NOMO-1 treated with dmso at 0.1 percent for 144 hours (cell line): ENCODE data around the gene WRAP73.

Experiments
- DNase-seq: peaks from one replicate; lab custom pipeline; 2025; ENCODE audit not compliant: unreplicated experiment; lab: John Stamatoyannopoulos, UW

Gene WRAP73

GRCh38 chr1:3669421-3669821 lies 19.5 kb upstream of the WRAP73 start:
- DNase-seq: no peak

DNA sequence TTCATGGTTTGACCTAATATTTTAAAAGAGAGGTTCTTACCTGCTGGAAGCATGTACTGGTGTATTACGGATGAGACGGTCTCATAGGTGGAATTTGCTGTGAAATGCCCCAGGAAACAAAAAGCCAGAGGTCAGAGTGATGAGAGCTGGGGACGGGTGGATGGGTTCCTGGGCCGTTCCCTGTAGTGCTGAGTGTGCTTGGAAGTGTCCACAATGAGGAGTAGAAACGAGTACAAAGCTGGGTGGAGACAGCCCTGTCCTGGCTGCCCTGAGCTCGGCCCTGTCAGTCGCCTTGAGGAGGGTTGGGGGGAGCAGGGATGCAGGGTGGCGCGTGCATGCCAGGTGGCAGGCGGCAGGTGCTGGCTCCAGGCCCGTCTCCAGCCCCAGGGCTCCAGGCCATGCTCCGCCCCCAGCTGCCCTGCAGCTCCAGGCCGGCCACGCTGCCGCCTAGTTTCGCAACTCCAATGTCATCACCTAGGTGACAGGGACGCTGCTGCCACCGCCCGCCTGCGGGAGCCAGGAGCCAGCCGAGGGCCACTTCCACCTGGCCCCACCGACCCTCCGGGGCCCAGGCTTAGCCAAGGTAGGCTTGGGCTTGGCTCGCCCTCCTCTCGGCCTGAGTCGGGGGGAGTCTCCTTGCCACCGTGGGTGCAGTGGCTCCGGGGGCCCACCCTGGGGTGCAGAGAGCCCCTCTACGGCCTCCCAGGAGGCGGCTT lies 18.8 kb upstream of the WRAP73 start:
- peak; percentile 79 for DNase-seq

DNA sequence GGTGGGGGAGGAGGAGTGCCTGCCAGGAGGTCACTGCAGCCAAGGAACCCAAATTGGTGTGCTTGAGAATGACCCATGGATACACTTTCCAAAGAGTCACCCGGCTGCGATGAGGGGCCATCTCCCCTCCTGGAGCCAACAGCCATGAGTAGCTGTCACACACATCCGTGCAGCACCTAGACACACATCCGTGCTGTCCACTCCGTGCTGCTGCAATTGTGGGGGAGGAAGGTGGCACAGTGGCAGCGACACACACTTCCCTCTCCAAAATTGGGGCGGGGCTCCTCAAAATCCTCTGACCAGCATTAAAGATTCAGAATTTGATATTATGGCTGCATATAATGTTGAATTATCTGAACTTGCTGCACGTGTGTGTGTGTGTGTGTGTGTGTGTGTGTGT lies 18.2 kb upstream of the WRAP73 start:
- no peak for DNase-seq

DNA sequence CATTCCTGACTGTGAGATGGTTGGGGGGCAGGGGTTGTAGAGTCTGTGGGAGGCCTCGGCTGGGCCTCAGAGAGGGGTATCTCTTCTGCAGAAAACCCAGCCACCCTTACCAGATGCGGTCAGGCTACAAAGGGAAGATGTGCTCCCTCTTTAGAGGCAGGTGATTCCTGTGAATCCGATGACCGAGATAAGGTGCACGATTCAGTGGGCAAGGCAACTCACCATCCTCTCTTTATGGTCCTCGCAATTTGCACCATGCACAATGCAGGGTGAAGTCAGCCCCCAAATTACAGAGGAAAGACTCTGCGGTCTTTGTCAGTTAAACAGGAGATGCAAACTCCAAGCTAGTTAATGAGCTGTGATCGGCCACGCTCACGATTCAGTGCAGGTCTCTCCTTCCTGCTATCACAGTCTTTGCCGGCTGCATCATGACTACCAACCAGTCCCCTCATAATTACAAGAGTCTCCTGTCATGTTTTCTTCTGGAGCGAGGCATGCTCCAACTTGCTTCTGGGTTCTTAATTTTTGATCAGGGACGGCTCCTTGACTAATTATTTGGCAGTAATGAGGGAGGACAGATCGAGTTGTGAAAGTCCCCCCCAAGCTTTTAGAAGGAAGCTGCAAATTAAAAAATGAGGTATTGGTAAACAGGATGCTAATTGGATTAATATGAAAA lies 14.9 kb upstream of the WRAP73 start:
- DNase-seq: no peak

DNA sequence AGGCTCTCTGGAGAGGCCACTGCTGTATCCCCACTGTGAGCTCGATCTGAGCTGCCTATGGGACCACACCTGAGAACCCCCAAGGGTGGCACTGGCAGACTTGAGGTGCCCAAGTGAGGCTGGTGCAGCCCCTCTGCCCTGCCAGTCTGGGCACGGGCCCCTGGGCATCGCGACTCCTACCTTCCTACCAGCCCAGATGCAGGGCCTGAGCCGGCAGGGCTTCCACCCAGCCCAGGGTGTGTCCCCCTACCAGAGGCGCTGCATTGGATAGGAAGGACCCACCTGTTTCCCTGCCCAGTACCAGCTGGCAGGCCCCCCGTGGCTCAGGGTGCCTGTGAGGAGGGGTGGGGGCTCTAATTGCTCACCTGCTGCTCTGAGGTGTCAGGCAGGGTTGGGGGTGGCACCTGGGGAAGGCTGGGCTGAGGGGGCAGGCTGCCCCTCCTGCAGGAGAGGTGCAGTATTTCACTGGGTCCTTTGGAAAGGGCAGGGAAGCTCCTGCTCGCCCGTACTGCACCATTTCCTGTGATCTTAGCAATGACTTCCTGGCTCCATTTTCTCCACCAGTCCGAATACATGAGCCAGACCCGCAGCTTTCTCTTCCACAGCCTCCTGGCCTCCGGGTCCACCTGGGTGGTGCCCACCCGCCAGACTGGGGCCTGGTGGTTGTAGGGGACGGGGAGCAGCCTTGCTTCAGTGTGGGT lies 14.2 kb upstream of the WRAP73 start:
- no peak for DNase-seq

DNA sequence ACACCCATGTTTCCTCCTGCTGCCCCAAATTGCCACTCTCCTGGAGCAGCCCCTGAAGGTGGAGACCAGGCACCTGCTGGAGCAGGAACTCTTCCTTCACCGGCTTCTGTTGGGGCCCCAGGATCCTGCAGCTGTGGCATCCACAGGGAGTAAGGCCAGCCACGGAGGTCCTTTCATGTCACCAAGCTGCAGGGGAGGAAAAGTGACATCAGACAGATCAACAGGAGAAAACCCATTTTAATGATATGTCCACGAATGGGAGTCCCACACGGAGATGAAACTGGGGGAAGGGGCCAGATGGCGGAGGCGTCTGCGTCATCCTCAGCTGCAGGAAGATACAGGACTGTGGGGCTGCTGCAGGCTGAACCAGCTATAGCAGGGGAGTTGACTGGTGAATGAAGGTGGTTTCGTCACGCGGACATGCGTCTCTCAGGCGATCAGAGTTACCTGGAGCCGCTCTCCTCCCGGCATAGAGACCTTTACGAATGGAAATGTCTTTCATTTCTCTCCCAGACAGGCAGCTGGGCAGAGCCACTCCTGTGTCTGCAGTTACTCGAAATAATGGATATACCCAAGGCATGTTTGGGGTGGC lies 12.3 kb upstream of the WRAP73 start:
- no peak for DNase-seq

DNA sequence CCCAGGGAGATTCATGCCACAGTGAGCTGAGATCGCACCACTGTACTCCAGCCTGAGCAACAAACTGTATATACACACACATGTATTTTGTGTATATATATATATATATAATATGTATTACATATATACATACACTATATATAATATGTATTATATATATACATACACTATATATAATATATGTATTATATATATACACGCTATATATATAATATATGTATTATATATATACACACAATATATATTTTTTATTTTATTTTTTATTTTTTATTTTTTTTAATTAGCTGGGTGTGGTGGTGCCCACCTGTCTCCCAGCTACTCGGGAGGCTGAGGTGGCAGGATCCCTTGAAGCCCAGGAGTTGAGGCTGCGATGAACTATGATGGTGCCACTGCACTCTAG lies 11.7 kb upstream of the WRAP73 start:
- DNase-seq: no peak

- no peak for DNase-seq
Observed at GRCh38 chr1:3660704-3661103, 10.8 kb upstream of the WRAP73 start.

- no peak for DNase-seq
Observed at GRCh38 chr1:3659093-3659492, 9.2 kb upstream of the WRAP73 start.

DNA sequence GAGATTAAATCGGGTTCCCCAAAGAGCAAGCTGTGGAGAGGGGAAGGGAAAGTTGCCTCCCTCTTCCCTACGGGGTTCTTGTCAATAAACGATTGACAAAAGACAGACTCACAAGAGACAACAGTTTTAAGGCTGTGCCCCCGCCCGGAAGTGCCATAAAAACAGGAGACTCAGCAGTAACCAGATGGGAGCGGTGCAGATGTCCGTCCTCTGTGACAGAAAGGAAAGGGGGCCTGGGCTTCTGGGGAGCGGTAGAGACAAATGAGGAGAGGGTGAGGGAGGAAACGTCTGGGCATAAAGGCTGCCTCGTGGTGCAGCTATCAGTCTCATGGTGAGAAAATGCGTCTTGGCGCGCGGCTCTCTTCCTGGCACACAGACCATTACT lies 8.3 kb upstream of the WRAP73 start:
- DNase-seq: no peak

DNA sequence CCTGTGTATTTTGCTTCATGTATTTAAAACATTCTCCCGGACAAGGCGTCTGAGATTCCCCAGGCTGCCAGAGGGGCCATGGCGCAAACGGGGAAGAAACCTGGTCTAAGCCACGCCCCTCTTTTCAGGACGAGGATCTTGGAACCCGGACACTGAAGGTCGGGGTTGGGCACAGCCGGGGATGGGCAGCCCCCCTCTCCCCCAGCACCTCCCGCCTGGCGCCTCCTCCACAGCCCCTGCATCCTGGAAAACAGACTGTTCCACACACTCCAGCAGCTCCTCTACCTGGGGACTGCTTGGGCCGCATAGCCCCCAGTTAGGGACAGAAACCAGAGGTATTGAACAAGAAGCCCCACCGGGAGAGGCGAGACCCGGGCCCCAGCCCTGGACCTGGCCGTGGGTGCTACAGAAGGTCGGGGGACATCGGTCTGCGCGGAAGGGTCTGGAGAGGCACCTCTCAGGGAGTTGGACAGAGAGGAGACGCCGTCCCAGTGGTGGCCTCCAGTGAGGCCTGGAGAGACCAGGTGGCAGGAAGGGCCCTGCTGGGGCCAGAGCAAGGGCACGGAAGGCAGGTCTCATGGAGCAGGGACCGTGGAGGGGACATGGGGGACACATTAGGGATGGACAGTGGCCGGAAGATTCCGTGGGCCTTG lies 7.8 kb upstream of the WRAP73 start:
- DNase-seq: no peak

DNA sequence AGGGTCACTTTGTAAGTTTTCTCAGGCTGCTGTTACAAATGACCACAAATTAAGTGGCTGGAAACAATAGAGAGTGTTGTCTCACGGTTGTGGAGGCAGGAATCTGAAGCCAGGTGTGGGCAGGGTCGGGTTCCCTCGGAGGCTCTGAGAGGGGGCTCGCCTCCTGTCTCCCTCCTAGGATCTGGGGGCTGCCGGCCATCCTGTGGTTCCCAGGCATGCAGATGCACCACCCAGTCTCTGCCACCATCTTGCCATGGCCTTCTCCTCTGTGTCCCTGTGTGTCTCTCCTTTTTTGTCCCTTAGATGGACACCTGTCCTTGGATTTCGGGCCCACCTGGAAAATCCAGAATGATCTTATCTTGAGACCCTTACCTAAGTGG lies 7.2 kb upstream of the WRAP73 start:
- DNase-seq: no peak

GRCh38 chr1:3656450-3657095 lies 6.7 kb upstream of the WRAP73 start:
- DNase-seq: no peak

GRCh38 chr1:3654549-3655281 lies 4.8 kb upstream of the WRAP73 start:
- no peak for DNase-seq

DNA sequence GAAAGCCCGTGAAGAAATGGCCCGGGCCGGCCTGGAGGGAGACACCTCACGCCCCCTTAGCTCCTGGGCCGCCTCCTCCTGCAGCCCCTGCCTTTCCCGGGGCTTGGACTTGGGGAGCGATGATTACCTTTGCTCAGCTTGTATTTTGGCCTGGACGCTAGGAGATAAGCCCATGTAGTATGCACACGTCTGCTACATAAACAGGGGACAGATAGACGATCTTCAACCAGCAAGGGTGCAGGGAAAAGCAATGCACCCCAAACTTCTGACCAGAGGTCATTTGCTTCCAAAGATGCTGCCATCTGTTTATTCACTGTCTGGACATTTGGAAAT lies 3.3 kb upstream of the WRAP73 start:
- no peak for DNase-seq

DNA sequence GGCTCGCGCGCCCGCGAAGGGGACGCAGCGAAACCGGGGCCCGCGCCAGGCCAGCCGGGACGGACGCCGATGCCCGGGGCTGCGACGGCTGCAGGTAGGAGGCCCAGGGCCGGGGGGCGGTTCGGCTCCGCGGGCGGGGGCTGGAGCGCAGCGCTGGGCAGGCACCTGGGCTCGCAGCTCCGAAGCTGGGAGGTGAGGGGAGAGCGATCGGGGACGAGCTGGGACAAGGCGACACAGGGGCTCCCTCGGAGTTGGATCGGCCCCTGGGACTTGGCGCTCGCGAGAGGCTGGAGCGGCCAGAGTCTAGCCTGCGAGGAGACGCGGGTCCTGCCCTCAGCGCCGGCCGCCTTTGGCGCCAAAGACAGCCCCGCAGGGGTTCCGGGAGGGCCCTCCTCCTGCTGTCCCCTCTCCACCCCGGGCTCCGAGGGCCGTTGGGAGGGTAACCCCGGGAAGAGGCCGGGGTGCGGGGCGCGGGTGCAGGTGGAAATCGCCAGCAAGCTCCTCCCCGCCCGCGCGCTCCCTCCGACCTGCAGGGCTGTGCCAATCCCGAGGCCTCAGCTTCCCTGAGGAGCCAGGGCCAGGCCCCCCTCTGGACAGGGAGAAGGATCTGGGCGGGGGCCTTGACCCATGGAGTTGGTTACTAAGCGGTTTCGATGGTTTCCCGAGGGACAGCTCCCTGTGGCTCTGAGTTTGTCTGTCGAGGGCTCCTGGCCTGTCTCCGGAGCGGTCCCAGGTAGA lies 2.8 kb upstream of the WRAP73 start:
- no peak for DNase-seq

GRCh38 chr1:3651930-3652547 lies 2.1 kb upstream of the WRAP73 start, which contains the start of gene TP73:
TSS of gene TP73 (plus strand) at chr1:3652516. CDS start at chr1:3682366, 29,850 bp downstream.
- DNase-seq: no peak

GRCh38 chr1:3651026-3651929 lies 1.4 kb upstream of the WRAP73 start:
- no peak for DNase-seq
